Dermis microvascular lymphatic vessel endothelial cell (primary cell): ENCODE data around the gene C5orf15. TPM values are rescaled to one million over a fixed set of nuclear protein-coding genes. Genes with fewer than 3 reads are reported as not detected.
A peak's percentile ranks its signal among the peaks of the same experiment; 100 is the strongest.

Source experiments
- DNase-seq, 2 donors: peaks; one replicate each; pipeline versions ENCODE4 v3.0.0 to v3.0.0-alpha.2; 2010; ENCODE audit warnings: low read depth in 2 of 2
- total RNA-seq: library from RNA; depleted of rRNA; stranded (reverse); fragments of >200 nt; gene quantifications from 2 replicates; pipeline ENCODE4 v1.2.1, GENCODE V29; 2014

Gene C5orf15
- total RNA-seq, 1 donor from 2014 or later = 23.0 TPM

DNA sequence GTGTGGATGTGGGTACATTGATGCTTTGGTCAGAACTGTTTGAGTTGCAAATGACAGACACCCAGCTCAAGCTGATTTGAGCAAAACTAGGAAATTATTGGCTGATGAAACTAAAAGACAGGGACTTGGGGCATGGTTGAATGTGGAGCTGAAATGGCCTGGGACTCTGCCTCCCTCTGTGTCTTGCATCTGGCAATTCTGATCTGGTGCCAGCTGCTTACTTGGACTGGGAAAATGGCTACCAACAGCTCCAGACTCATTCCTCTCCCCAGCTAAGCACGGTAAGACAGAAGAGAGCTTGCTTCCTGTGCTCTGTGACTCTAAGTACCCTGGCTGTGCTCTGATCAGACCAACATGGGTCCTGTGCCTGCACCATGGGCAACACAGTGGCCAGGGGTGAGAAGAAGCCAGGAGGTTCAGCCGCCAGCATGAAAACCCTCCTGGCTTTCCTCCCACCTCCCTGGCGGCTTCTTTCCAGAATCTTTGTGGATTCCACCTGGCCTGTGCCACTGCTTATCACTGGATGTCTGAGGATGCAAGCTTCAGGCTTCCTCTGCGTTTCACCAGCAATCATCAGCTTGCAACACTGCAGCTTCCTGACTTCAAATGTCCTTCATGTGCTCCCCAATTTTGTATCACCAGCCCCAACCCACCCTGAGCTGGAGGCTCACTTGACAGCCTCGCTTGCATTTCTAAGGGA, 44.1 kb downstream of the C5orf15 start:
- DNase-seq = no peak

DNA sequence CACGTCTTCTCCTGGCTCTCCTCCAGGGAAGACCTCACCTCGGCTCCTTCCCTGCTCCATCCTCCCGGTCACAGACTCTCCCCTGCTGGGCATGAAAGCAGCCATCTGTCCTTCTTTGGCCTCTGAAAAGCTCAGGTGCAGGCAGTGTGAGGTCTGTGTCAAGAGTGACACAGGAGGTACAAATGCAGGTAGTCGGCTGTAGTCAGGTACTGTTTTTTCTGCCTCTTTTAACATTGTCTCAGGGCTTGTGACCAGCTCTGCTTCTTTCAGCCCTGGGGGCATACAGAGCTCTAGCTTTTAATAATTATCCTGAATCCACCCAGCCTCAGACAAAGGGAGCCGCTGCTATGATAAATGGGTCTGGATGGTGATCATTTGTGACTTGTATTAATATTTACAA, 46.4 kb downstream of the C5orf15 start:
- DNase-seq = no peak

DNA sequence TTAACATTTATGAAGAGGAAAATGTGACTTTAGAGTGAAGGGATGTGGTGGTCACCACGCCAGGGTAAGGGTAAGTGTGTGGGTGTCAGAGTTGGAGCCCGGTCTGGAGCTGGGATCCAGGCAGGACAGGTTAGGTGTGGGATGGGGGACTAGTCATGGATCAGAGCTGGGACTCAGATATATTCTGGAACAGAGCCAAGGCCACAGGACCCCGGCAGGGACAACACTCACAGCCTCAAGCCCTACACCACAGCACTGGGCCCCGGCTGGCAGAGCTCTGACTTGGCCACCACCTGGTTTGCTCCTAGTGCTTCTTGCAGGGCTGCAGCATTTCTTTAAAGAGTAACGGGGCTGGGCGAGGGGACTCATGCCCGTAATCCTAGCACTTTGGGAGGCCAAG, 47.4 kb downstream of the C5orf15 start:
- no peak for DNase-seq

DNA sequence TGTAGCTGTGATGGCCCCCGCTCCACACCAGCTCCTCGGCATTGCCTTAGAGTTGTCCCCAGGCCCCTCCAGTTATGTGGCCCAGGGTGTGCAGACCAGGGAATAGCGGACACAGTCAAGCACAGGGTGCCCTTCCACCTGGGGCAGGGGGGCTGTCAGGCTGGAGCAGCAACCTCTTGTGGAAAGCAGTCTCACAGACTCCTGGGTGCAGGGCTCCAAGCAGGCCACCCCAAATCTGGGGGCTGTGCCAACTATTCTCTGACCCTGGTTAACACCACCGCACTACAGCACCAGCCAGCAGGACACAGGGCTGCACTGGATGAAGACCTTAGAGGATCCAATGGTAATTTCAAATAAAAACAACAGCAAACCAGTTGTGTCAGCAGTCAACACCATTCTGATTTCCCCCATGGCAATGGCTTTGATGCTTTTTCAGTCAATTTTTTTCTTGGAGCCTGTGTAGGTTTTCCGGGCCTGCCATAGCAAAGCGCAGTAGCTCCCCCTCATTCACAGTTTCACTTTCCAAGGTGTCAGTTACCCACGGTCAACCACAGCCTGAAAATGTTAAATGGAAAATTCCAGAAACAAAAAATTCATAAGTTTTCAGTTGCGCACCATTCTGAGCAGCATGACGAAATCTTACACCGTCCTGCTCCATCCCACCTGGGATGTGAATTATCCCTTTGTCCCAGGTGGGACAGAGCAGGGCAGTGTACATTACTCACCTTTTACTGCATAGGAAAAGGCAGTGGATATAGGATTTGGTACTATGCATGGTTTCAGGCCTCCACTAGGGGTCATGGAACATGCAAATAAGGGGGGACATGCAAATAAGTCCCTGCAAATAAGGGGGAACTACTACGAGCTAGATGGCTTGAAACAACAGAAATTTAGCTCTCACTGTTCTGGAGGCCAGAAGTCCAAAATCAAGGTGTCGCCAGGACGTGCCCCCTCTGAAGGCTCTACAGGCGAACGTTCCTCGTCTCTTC, 49.0 kb downstream of the C5orf15 start:
- no peak for DNase-seq

DNA sequence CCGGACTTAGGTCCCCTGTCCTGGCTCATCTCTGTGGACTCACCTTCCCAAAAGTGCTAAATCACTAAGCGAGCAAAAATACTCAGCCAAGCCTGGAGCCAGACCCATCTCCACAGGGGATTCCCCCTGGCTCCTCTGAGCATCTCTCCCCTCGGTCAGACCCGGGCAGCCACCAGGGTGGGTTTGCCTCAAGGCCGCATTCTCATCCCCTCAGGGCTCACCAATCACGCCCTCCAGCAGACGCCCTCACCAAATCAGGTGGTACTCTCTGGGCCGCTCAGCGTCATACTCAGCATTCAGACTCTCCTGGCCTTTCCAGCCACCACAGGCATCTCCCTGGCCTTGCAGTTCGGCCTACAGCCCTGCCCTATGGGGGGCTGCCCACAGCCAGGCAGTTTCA, 49.7 kb downstream of the C5orf15 start:
- no peak for DNase-seq

DNA sequence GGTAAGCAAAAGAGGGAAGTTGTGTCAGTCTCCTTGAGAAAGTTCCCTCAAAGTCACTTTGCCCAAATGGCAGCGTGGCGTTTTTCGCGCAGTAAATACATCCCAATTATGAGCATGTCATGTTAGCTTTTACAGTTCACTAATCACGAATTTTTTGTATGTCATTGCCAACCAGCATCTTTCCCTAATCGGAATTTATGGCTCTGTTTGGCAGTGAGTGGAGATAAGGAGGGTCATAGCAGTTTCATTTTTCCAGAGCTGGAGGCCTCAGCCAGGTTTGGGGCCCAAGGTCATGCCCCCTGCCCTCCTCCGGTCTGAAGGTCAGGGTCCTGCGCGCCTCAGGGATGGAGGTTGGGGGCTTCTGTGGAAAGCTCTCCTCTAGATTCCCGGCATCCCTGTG, 50.1 kb downstream of the C5orf15 start:
- DNase-seq = no peak

DNA sequence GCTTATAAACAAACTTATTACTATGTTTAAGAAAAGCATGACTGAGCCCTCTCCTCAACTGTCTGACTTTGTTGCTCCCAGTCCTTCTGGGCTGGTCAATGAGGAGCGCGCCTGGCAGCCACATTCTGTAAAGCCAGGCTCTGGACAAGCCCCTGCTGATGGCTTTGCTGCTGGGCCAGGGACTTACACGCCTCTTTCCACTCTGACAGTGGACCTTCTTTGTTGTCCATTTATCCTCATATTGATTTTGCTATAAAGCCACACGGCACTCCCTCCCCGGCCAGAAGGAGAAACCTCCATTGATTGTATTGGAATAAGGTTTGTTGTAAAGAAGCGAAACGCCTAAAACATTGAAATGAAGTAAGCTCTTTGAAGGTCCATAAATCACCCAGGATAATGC, 50.6 kb downstream of the C5orf15 start:
- no peak for DNase-seq

DNA sequence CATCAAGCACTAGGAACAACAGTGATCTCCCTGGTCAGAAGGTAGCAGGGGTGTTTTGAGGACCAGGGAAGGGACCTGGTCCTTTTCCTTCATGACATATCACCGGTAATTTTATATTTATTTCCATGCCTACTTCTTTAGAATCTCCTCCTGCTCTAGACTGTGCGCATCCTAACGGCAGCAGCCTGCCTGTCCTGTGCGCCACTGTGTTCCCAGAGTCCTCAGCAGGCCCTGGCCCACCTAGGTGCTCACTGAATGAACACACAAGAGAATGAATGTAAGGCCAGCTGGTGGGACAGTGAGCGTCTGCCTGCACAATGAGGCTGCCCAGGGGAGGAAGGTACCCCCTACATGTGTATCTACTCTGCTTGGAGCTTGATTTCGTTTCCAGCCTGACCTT, 51.5 kb downstream of the C5orf15 start:
- DNase-seq = no peak

DNA sequence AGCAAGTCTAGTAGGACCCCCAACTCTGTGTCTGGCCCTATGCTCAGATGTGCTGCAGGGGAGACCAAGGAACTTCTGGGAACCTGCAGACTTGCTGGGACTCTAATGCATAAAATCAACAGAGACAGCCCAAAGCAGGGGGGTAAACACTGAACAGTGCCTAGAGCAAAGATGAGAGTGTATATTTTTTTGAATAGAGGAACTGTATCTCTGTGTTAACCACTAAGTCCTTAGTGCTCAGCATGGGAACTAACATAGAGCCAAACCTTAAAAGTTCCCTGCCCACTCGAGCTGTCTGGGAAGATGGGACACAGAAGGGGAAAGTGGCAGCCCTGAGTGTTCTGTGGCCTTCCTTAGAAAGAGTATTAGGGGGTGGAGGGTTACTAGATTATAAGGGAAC, 51.9 kb downstream of the C5orf15 start:
- no peak for DNase-seq

DNA sequence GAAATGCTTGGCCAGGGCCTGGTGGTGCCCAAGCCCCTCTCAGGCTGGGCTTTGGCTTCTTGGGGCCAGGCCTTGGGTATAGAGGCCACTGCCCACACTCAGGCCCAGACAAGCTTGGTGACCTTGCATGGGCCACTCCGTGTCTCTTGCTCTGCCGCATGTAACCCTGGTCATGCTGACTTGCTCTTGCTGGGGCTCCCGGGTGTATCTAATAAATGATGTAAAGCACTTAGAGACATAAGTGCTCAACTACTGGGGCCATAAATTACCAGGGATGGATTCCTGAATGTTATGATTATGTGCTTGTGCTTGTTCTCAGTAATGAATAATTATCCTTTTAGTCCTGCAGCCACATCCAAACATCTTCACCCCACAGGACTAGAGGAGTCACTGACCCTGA, 54.0 kb downstream of the C5orf15 start:
- DNase-seq = no peak

DNA sequence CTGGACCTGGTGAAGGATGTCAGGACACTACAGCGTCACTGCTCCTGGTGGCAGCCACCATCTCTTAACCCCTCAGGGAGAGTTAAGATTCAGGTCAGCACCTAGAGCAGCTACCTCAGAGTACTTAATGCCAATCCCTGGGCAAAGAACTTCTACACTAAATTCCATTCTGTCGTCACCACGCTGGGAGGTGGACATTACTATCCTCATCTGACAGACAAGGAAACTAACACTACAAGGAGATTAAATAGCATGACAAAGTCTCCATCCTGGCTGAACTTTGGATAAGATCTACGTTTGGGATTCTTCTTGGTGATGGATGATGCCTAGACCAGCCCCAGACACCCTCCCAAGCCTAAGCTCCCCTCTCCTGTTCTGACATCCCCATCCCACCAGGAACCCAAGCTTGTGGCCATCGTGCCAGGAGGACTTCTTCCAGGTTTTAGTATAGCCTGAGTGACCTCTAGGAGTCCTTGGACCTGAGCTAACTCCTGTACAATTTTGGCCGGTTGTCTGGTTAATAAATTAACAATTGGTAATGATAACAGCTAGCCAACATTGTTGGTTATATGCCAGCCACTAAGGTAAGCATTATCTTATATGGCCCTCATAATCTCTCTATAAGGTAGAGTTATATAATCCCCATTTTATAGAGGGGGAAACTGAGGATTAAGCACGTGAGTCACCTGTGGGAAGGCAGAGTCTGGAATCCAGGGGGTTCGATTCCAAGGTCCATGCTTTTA, 54.8 kb downstream of the C5orf15 start:
- DNase-seq = no peak

DNA sequence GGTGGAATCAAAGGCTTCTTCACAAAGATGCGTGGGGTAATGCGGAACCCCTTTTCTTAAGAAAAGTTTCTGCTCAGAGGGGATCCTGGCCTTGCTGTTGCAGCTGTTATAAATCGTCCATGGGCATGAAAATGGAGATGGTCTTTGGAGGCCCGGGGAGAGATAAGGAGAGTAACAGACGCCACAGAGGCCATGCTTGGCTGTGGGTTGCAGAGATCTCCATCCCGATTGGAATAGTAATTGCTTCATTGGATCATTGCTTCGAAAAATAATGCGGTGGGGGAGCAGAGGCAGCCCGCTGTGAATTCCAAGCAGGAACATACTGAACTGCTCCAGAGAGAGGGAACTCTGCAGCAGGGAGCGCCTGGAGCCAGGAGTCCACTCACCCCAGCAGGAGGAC, 55.5 kb downstream of the C5orf15 start:
- DNase-seq = no peak

DNA sequence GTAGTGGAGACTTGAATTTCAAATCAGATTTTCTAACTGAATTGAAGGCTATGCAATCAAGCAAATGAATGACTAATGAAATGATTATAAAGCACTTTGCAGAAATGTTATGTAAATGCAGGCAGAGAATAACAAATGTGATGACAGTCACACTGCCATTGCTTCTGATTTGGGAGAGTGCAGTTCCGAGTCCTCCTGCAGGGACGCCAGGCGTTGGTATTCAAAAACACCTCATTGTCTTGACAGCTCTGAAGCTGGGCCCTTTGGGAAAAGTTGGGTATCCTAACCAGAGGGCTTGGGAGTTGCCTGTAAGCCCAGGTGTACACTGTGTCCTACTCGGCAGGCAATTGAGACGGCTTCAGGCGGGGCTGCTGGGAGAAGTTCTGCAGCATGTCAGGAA, 57.9 kb downstream of the C5orf15 start:
- no peak for DNase-seq

DNA sequence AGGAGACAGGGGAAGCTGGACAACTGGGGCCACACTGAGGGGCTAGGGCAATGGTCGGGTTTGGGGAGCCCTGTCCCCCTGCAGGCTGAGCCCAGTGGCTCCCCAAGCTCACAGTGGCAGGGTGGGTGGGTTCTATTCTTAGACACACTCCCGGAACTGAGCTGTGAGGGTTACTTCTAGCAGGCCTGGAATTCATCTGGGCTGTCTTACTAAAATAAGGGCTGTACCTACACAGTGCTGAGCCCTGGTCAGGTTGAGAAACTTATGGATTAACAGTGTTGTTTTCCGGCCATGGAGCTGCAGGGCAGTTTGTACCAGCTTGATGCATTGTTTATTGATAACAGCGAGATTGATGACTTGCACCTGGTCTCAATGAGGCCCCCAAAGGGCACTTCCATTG, 58.8 kb downstream of the C5orf15 start:
- no peak for DNase-seq

DNA sequence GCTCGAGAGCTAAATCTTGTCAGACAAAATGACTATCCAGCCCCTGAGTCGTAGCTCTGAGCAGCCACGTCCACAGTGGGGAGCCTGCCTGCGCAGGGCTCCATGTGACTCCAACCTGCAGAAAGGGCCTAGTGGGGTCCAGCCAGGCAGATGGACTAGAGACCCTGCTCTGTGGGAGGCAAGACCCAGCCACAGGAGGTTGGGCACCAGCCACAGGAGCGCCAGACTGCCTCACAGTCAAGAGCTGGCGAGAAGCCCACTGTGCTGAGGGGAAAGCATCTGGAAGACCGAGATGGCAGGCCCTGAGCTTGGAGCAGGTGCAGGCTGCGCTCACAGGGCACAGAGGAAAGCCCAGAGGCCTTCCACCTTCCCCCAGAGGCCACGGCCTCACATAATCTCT, 61.4 kb downstream of the C5orf15 start:
- no peak for DNase-seq

DNA sequence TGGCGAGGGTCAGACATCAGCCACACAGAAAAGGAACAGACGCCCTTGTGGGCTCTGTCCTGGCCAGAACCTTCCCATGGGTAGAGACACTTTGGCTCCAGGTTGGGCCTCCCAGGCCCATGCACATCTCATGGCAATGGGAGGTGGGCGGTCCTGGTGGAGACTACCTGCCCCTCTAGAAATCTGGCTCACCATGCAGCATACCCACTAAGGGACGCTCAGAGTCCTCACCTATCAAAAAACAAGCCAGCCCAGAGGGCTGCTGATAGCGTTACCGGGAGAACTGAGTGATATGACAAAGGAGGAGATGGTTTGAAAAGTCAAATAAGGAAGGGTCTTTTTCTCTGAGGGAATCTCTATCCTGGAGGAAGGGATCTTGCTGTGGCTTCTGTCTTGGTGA, 62.1 kb downstream of the C5orf15 start:
- DNase-seq = peak in 1 of 2 donors; percentile 5

Other genes starting within 250 kb of the C5orf15 start
- 252 and 281 TPM in 2 replicates for gene VDAC1, start 36.4 kb upstream of the C5orf15 start, total RNA-seq
- gene TCF7, start 146.1 kb upstream of the C5orf15 start, total RNA-seq = 0.13 and 0.25 TPM in 2 replicates
- gene SKP1, start 208.3 kb upstream of the C5orf15 start, total RNA-seq = 134 and 173 TPM in 2 replicates